ENCODE results near the gene SP2.
A peak's percentile ranks its signal among the peaks of the same experiment; 100 is the strongest.

The SP2 gene

DNA sequence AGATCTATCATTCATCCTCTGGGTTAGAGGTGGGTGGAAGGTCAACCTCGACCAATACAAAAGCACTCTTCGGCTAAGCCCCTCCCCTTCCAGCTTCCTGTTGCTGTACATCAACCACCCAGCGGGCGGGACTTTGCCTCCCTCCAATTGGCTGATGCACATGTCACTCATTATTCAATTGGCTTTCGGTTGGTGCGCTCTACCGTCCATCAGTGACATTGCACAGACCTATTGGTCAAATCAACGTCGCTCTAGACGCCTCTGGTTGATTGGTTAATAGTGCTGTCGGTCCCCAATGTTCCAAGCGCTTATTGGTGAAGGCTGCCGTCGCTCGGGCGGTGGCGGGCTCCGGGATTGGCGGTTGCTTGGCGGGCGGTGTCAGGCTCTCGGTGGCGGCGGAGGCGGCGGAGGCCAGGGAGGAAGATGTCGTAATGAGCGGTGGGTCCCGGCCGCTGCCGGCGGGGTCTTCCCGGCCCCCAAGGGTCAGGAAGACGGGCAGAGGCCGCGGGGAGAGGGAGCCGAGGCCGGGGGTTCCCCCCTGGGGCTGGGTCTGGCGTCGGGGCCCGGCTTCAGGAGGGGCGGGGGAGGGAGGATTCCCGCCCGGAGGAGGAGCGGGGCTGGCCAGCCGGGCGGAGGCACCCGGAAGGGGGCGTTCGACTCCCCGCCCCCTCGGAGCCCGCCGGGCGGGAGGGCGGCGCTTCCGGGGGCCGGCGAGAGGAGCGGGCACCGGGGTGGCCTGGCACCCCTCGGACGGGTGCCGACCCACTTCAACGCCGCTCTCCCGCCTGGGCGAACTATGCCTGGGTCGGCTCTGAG, at the start of gene SP2:
Gene SP2, plus strand, starts transcription at position 381 of the 816 bp plus-strand sequence. Its CDS starts 51 bp downstream, at position 432.
- peak; percentile 99 for DNase-seq

GRCh38 chr17:47846716-47847340, 49.2 kb upstream of the SP2 start:
- no peak for DNase-seq

GRCh38 chr17:47847341-47848197, 48.5 kb upstream of the SP2 start:
- DNase-seq: peak; percentile 46

GRCh38 chr17:47848198-47848513, 47.9 kb upstream of the SP2 start:
- DNase-seq: no peak

DNA sequence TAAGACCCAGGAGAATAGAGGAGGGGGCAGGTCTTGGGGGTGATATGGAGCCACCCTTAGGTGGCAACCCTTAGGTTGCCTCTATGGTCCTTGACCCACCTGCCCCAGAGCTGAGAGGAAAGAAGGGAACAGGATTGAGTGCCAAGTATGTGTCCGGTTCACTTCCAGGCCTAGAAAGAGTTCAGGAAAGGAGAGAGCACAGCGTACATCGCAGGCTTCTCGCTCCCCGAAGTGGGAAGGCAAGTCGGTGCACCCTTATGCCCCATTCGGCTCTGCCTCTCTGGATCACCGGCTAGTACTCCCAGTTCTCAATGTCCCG, 45.7 kb upstream of the SP2 start:
- no peak for DNase-seq

GRCh38 chr17:47850692-47851573, 45.1 kb upstream of the SP2 start, which contains the start of gene SP6:
TSS of gene SP6 (minus strand) at chr17:47851163. CDS start at chr17:47848429, 2,734 bp downstream.
- peak; percentile 75 for DNase-seq

- no peak for DNase-seq
Observed at GRCh38 chr17:47851764-47852112, 44.3 kb upstream of the SP2 start.

DNA sequence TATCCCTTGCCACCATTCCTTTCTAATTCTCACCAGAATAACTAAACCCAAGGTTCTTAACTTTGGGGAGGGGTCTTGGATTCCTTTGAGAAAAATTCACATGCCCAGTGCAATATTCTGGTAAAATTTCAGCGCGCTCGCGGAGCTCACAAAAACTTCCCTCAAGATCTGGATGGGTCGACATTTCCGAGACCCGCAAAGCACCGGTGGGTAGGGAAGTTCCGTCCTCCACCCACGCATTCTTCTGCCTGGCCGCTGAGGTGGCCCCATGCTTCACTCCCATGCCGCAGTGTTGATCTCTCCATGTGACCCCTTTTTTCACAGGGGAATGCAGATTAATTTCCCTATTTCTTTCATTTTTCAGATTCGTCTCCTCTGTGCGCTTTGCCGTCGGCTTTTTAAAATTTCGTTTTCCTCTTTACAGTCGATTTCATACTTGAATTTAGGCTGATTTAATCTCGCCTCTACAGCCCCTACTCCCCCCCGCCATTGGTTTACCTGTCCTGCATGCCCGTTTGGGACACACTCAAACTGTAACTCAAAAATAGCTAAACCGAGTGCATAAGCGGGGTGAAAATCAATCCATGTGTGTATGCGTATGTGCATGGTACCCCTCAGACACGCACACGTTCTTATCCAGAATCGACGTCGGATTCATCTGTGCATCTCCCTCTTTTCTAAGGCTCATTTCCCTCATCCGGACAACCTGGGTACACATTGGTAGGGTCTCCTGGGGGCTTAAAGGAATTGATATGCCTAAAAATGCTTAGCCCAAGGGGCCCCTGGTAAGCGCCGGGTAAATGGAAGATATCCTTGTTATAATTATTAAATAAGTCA, 43.7 kb upstream of the SP2 start:
- no peak for DNase-seq

DNA sequence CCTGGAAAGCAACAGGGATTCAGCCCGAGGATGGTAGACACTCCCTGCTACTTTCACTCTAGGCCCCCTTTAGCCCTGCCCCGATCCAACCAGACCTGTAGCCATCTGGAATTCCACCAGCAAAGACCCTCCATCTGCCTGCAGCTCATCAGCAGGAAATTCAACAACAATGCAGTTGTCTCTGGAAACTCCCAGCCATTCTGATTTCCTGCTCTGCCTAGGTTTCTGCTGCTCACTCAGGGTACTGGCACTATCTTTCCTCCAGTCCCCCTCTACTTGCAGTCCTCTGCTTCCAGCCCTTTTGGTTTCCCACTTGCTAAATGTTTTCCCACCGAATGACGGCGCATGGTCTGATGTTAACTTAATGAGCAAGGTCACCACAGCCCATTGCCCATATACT, 42.4 kb upstream of the SP2 start:
- no peak for DNase-seq

GRCh38 chr17:47855737-47856136, 40.3 kb upstream of the SP2 start:
- no peak for DNase-seq

- DNase-seq: no peak
Observed at GRCh38 chr17:47856830-47857229, 39.2 kb upstream of the SP2 start.

GRCh38 chr17:47857551-47858455, 38.2 kb upstream of the SP2 start:
- DNase-seq: no peak

GRCh38 chr17:47860386-47860785, 35.6 kb upstream of the SP2 start:
- DNase-seq: no peak

DNA sequence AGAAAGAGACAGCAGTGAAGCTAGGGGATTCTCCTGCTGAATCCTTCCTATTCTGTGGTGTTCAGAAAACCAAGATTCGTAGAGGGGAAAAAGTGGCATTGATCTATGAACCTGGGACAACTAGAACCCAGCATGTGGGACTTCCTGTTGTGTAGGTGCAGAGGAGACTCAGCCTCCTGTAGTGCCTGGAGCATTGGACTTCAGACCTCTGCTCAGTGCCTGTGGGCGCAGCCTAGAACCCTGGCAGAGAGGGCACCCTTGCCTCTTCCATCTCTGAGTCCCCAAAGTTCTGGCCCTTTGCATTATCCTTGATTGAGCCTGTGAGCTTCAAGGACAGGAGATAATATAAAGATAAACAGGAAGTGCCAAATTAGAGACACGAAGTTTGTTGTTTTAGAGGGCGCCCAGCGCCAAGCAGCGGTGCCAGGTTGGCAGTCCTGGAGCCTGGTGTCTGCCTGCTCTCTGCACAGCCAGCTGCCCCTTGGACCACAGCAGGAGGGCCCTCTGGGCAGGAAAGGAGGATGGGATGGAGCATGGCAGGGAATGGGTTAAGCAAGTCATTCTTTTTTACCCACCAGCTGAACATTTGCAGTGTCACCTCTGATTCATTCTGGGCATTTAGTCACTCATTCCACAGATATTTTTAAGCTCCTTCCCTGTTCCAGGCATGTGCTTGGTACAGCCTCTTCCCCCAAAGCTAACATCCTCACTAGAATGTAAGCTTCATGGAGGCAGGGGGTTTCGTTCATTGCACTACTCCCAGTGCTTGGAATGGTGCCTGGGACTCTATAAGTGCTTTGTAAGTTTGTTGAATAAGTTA, 33.2 kb upstream of the SP2 start:
- DNase-seq: no peak

DNA sequence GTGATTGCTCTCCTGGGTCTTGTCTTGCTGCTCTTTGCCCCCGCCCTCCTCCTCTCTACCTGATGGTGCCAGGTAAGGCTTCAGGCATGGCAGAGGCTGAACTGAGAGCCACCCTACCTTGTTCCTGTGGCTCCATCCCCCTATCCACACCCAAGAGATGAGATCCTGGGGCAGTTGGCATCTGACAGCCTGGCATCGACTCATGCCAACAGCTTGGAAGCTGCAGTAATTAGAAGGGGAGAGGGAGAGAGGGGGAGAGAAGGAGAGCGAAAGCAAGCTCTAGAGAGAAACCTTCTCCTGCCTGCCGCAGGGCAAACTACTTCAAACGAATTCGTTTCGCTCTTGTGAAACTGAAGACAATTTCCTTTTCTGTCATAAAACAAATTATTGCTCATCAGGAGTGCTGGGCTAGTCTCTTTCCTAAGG, 31.2 kb upstream of the SP2 start:
- no peak for DNase-seq

DNA sequence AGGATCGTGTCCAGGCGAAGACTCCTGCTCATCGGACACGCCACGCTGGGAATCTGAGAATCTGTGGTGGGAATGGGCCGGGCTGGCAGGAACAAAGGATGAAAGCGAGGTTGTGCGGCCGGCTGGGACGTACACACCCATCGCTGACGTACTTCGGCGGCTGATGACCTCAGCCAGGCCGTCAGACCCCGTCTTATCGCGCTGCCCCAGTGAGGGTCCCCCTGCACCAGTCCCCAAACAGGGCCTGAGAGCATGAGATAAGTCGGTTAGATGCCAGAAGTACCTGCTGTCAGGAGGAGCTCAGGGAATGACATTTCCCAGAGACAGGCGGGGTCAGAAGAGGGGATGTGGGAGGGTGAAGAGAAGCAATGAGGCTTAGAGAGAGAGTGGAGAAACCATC, 29.1 kb upstream of the SP2 start:
- DNase-seq: no peak

DNA sequence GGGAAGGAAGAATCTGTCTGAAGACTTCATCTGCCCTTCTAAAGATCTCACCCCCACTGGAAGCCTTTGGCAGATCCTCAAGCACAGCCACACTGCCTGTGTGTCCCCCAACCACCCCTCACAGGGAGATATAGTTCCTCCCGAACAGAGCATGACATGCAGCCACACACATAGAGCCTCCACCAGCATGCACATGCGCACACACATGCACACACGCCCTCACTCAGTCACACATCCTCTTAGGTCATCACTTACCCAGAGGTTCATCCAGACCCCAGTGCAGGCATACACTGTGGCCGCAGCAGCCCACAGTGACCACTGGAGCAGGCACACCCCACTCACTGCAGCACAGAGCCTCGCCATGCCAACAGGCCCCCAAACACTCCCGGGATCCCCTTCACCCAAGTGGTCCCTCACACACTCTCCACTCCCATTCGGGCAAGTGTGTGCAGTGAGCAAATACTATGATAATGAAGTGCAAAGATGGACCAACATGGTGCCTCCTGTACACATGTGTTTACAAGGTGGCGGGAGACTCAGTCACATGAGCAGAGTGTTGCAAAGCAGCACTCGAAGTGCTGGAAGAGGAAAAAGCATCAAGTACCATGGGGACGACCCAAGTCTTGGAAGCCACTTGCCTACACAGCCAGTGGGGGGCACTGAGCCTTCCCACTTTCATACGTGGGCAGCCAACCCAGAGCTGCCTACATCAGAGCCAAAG, 28.1 kb upstream of the SP2 start:
- no peak for DNase-seq

- DNase-seq: no peak
Observed at GRCh38 chr17:47869114-47869513, 26.9 kb upstream of the SP2 start.

- DNase-seq: no peak
Observed at GRCh38 chr17:47870056-47870455, 26.0 kb upstream of the SP2 start.
